ENCODE measurements around the gene ZNF280D.

GRCh38 chr15:56723787-56724186 is 9.5 kb downstream of the ZNF280D start:
- TF ChIP-seq CTCF (conservative IDR thresholded peaks at IDR 0.05; ENCODE audit: low read depth, low read length) (no peak), RAD21 (IDR thresholded peaks at IDR 0.05; ENCODE audit: low read length) (no peak), CEBPB (IDR thresholded peaks at IDR 0.05; ENCODE audit: low read depth, low read length) (no peak), MAZ (IDR thresholded peaks at IDR 0.05; ENCODE audit: borderline replicate concordance, low read depth, low read length) (no peak)
